GM10266 (cell line): ENCODE measurements around the gene TMPRSS15.
"Not testable (repeated sequence)": the region's sequence is repeated elsewhere in the genome, so short reads cannot be mapped to it uniquely, and the experiment has no call there.

Experiments used
- DNase-seq: peaks from one replicate; pipeline ENCODE4 v3.0.0; 2012; ENCODE audit errors: extremely low spot score
- TF ChIP-seq, protein P1 (sequence below): IDR thresholded peaks from 2 replicates; pipeline ENCODE4 v1.5.1; 2012; ENCODE audit warnings: mild to moderate bottlenecking, low read depth; ENCODE audit not compliant: control insufficient read depth, insufficient read depth; ENCODE audit errors: missing control alignments

Gene TMPRSS15

DNA sequence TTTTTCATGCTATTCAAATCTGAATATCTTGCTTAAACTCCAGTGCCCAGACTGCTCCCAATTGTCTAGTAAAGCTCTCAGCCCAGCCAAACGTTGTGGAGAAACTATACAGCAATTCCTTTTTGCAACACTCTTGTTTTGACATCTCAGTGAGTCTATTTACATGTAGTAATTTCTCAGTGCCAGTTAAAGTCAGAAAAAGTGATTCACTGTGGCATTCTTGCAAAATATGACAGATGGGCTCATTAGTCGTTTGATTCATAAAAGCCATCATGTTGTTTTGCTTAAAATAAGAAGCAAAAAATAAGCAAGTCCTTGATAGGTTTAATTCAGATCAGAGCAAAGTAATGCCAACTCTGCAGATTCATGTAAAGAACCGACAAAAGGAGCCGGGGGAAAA lies 20.7 kb upstream of the TMPRSS15 start:
- DNase-seq = no peak
- TF ChIP-seq, protein P1, sequence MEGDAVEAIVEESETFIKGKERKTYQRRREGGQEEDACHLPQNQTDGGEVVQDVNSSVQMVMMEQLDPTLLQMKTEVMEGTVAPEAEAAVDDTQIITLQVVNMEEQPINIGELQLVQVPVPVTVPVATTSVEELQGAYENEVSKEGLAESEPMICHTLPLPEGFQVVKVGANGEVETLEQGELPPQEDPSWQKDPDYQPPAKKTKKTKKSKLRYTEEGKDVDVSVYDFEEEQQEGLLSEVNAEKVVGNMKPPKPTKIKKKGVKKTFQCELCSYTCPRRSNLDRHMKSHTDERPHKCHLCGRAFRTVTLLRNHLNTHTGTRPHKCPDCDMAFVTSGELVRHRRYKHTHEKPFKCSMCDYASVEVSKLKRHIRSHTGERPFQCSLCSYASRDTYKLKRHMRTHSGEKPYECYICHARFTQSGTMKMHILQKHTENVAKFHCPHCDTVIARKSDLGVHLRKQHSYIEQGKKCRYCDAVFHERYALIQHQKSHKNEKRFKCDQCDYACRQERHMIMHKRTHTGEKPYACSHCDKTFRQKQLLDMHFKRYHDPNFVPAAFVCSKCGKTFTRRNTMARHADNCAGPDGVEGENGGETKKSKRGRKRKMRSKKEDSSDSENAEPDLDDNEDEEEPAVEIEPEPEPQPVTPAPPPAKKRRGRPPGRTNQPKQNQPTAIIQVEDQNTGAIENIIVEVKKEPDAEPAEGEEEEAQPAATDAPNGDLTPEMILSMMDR = no peak

DNA sequence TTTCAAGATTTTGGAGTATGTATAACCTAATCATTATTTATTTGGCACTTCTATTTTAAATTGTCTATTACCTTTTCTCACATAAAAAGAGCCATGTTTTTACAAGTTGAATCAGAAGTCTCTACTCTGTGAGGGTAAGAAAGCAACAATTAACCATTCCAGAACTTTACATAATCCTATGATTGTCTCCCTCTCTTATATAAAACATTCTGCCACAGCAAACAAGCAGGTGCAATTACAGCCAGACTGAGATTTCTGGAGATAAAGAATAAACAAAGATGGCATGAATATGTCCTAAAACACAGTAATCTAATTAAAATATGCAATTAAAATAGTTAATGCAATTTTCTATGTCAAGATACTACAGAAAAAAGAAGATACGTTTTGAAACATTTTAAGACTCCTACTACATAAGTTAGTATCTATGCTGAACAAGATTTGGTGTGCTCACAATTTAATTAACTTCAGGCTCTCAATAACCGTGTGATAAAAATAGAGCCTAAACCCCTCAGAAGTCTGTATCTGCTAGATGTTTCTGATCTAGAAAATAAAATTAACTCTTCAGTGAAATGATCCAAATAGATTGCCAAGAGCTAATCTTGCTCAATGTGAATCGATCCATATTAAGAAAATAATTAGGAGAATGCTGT lies 13.7 kb upstream of the TMPRSS15 start:
- TF ChIP-seq, protein P1 = no peak
- no peak for DNase-seq

DNA sequence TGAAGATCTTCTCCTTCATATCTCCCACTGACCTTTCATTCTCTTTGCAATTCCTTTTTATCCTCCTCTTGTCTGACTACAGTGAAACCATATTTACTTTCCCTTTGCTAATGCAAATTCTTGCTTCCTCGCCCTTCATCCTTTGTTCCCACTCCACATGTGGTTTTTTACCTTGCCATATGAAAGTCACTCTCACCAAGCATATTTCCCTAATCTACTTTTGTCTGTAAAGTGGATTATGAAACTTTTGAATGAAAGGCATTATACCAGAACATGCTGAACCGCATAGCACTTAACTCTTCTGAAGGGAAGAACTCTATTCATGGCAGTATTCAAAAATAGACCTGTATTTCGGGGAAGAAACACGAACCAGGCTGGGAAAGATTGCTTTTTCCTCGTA lies 8.0 kb upstream of the TMPRSS15 start:
- no peak for DNase-seq

DNA sequence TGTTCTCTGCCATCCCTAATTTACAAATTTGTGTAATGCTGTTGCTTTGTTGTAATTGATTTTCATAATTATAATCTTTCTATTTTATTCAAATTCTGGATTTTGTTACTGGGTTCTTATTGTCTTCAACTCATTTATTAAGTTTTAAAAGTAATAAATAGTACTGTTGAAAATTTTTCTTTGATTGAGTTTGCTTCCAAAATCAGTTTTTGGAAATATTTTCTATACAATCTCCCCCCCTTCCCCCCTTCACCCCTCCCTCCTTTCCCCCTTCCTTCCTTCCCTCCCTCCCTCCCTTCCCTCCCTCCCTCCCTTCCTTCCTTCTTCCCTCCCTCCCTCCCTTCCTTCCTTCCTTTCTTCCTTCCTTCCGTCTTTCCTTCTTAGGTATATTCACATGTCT lies 6.0 kb upstream of the TMPRSS15 start:
- DNase-seq = no peak
- TF ChIP-seq, protein P1 = no peak

More for the DNA sequence above, 8.0 kb upstream of the TMPRSS15 start:
- TF ChIP-seq, protein P1 = no peak

DNA sequence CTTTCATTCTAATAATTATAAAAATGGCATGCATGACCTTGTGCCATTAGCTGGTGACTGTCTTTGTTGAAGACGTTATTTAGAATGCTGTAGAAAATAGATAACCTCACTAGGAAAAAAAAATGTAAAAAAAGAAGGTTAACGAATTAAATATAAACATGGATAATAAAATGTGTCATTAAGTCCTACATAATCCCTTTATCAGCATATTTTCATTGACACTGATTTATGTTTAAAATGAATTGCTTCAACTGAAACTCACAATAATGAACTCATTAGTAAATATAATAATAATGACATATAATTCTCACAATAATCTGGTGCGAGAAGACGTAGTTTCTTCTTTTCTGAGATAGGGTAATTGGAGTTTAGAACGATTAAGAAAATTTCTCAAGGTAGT lies 4.7 kb downstream of the TMPRSS15 start:
- TF ChIP-seq, protein P1 = no peak
- no peak for DNase-seq

DNA sequence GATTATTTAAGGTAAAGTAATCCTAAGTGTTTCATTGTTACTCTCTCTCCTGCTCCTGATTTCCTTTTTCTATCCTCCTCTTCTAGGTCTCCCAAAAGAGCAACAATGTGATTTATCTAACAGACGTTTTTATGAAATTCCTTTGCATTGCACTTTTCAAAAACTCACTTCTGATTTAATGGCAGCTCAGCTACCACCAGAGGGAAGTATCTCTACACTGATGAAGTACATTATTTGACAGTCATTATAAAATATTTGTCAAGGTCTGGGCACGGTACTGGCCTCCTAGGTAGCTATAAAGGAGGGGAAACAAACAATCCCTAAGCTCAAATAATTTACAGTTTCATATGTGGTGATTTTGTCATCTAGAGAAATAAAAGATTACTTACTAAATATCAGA lies 15.6 kb downstream of the TMPRSS15 start:
- DNase-seq = no peak
- TF ChIP-seq, protein P1 = no peak

DNA sequence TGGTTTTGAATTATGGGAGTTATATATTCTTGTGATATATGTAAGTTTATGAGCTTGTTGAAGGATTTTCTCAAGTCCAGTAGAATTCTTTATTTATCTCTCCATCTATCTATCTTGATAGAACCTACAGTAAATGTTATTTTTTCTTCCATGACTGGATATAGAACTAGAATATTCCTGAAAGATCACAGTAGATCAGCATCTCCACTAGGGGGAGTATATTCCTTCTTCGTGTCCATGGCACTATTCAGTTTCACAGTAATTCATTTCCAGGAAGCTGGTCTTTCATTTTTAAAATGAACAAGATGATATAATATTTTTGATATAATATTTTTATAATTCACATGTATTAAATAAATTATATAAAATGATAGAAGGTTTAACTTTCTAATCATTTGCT lies 18.8 kb downstream of the TMPRSS15 start:
- TF ChIP-seq, protein P1 = no peak
- no peak for DNase-seq

DNA sequence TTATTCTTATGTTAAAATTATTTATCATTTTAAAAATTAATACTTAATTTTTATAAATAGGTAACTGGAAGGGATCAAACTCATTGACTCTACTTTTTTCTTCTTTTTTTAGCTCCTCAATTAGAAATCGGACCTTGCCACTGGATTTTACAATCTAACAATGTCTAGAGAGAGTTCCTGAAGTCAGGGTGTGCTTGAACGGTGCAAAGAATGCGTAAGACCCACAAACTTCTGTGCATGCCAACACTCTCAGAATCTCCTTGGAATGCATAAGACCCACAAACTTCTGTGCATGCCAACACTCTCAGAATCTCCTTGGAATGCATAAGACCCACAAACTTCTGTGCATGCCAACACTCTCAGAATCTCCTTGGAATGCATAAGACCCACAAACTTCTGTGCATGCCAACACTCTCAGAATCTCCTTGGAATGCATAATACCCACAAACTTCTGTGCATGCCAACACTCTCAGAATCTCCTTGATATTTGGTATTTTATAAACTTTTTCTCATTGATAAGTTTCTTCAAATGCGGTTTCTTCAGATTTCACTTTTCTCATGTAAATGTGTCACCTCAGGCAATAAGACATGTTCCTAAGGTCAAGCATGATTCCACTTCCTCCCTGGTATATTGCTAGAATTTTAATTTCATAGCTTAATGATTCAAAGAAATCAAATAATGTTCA lies 20.5 kb downstream of the TMPRSS15 start:
- DNase-seq = not testable (repeated sequence)
